NCI-H1436 treated with DMSO at 0.1 percent for 48 hours (cell line): ENCODE measurements around the gene ZNF367.
"Not testable (repeated sequence)": the region's sequence is repeated elsewhere in the genome, so short reads cannot be mapped to it uniquely, and the experiment has no call there.

Source experiments
- DNase-seq: peaks from one replicate; lab custom pipeline; 2025; lab: John Stamatoyannopoulos, UW

Gene ZNF367

GRCh38 chr9:96362119-96362518 is 56.1 kb downstream of the ZNF367 start:
- DNase-seq = not testable (repeated sequence)

- DNase-seq = no peak
Measured at GRCh38 chr9:96361668-96362067, 56.5 kb downstream of the ZNF367 start.

- no peak for DNase-seq
Measured at GRCh38 chr9:96360976-96361375, 57.2 kb downstream of the ZNF367 start.

- not testable (repeated sequence) for DNase-seq
Measured at GRCh38 chr9:96360523-96360922, 57.6 kb downstream of the ZNF367 start.

- no peak for DNase-seq
Measured at GRCh38 chr9:96350866-96351265, 67.3 kb downstream of the ZNF367 start.

- DNase-seq = no peak
Measured at GRCh38 chr9:96348261-96348660, 69.9 kb downstream of the ZNF367 start.

GRCh38 chr9:96345551-96345950 is 72.6 kb downstream of the ZNF367 start:
- DNase-seq = no peak

- no peak for DNase-seq
Measured at GRCh38 chr9:96344458-96345180, 73.6 kb downstream of the ZNF367 start.

GRCh38 chr9:96343515-96344360 is 74.4 kb downstream of the ZNF367 start:
- DNase-seq = no peak

- no peak for DNase-seq
Measured at GRCh38 chr9:96342571-96343245, 75.5 kb downstream of the ZNF367 start.

GRCh38 chr9:96340707-96341106 is 77.5 kb downstream of the ZNF367 start:
- no peak for DNase-seq

GRCh38 chr9:96338299-96338698 is 79.9 kb downstream of the ZNF367 start:
- DNase-seq = no peak
